NCI-H1417 (cell line): ENCODE results near the gene GALNT7.
"Not testable (repeated sequence)": the region's sequence is repeated elsewhere in the genome, so short reads cannot be mapped to it uniquely, and the experiment has no call there.

ENCODE experiments used
- DNase-seq, 3 experiments: peaks; one replicate each; lab custom pipeline; 2025; lab: John Stamatoyannopoulos, UW

The GALNT7 gene

GRCh38 chr4:173168396-173169177 lies at the start of gene GALNT7:
TSS of gene GALNT7 (plus strand) at chr4:173168811. CDS start at chr4:173168836, 25 bp downstream.
- peak; percentile 45 to 85 (median 75) for DNase-seq

- DNase-seq: not testable (repeated sequence)
These were observed 49.8 kb upstream of the GALNT7 start for GRCh38 chr4:173118819-173119218.

GRCh38 chr4:173119818-173120217 lies 48.8 kb upstream of the GALNT7 start:
- peak in 1 of 3 experiments; percentile 23 for DNase-seq

GRCh38 chr4:173121076-173121561 lies 47.5 kb upstream of the GALNT7 start:
- DNase-seq: peak in 2 of 3 experiments; percentile 6 to 33

- no peak for DNase-seq
These were observed 44.3 kb upstream of the GALNT7 start for GRCh38 chr4:173124209-173124865.

GRCh38 chr4:173125216-173125812 lies 43.3 kb upstream of the GALNT7 start:
- DNase-seq: no peak

GRCh38 chr4:173128199-173128890 lies 40.3 kb upstream of the GALNT7 start:
- DNase-seq: no peak

- no peak for DNase-seq
These were observed 37.9 kb upstream of the GALNT7 start for GRCh38 chr4:173130687-173131086.

GRCh38 chr4:173134426-173134825 lies 34.2 kb upstream of the GALNT7 start:
- no peak for DNase-seq

- no peak for DNase-seq
These were observed 33.3 kb upstream of the GALNT7 start for GRCh38 chr4:173135241-173135847.

GRCh38 chr4:173138624-173139023 lies 30.0 kb upstream of the GALNT7 start:
- DNase-seq: no peak

GRCh38 chr4:173139561-173139960 lies 29.1 kb upstream of the GALNT7 start:
- no peak for DNase-seq

- no peak for DNase-seq
These were observed 23.5 kb upstream of the GALNT7 start for GRCh38 chr4:173145131-173145530.

GRCh38 chr4:173146456-173146855 lies 22.2 kb upstream of the GALNT7 start:
- DNase-seq: no peak

- DNase-seq: no peak
These were observed 17.1 kb upstream of the GALNT7 start for GRCh38 chr4:173151496-173151895.

- DNase-seq: no peak
These were observed 16.5 kb upstream of the GALNT7 start for GRCh38 chr4:173152104-173152503.

- DNase-seq: no peak
These were observed 15.2 kb upstream of the GALNT7 start for GRCh38 chr4:173153445-173153844.

- no peak for DNase-seq
These were observed 8.8 kb upstream of the GALNT7 start for GRCh38 chr4:173159791-173160190.

GRCh38 chr4:173160871-173161270 lies 7.7 kb upstream of the GALNT7 start:
- DNase-seq: no peak

- no peak for DNase-seq
These were observed 7.3 kb upstream of the GALNT7 start for GRCh38 chr4:173161311-173161710.

- no peak for DNase-seq
These were observed 2.9 kb upstream of the GALNT7 start for GRCh38 chr4:173165706-173166105.

- DNase-seq: no peak
These were observed 2.1 kb upstream of the GALNT7 start for GRCh38 chr4:173166491-173166890.
